HCT116 (cell line): ENCODE measurements around the gene RASSF3. TPM values are rescaled to one million over a fixed set of nuclear protein-coding genes. Genes with fewer than 3 reads are reported as not detected.
A peak's percentile ranks its signal among the peaks of the same experiment; 100 is the strongest.

ENCODE experiments used
- ATAC-seq: fragments of 200-7000 bp; cut with Tn5 transposase; 2 replicates; pipeline ENCODE4 v1.9.1; 2020; ENCODE audit warnings: mild to moderate bottlenecking, moderate library complexity
- BruUV-seq: library from RNA; stranded (reverse); fragments of 400-500 nt; replicated peaks from 2 replicates; lab custom pipeline; 2021; lab: Mats Ljungman, UMichigan
- CTCF ChIA-PET: fragments of 300-600 bp; sonication (Branson Sonifier 250); formaldehyde crosslinking; loops from one replicate; lab custom pipeline; 2021; ENCODE audit warnings: antibody characterized with exemption; lab: Charles Lee
- POLR2A ChIA-PET: fragments of 300-600, 350-600 bp; sonication (Branson Sonifier 250); formaldehyde crosslinking; loops from one replicate; lab custom pipeline; 2021; ENCODE audit warnings: antibody characterized with exemption; lab: Charles Lee
- RAD21 ChIA-PET, 2 experiments: fragments of 300-600 bp; sonication (Branson Sonifier 250); formaldehyde crosslinking; loops; one replicate each; lab custom pipeline; 2023; ENCODE audit warnings: low total read pairs in 2 of 2; ENCODE audit not compliant: uncharacterized antibody in 2 of 2, unreplicated experiment in 2 of 2, low non-redundant PET in 1 of 2; lab: Charles Lee
- DNase-seq: peaks from one replicate; pipeline ENCODE4 v3.0.0-alpha.2; 2010; ENCODE audit warnings: low read depth, low spot score
- H2AFZ ChIP-seq: fragments of 200-600 bp; shearing (Covaris generic), sonication (generic); 2 replicates; pipeline ENCODE4 v1.6.1; 2017; ENCODE audit warnings: low read depth, mixed run types, mixed read lengths, antibody characterized with exemption, low read length; ENCODE audit not compliant: poor library complexity, severe bottlenecking
- H3K27ac ChIP-seq: 2 replicates; pipeline ENCODE4 v1.5.1; 2012; ENCODE audit warnings: low read depth, low read length
- H3K27me3 ChIP-seq: fragments of 200-600 bp; sonication (generic); 2 replicates; pipeline ENCODE4 v1.6.1; 2016; ENCODE audit warnings: mixed run types, low read length, mixed read lengths; ENCODE audit not compliant: insufficient read depth
- H3K36me3 ChIP-seq, 2 experiments: fragments of 200-500 bp in 1 of 2; fragments of 200-600 bp in 1 of 2; sonication (Bioruptor generic) in 1 of 2; sonication (generic) in 1 of 2; 2 replicates each; pipeline versions ENCODE4 v1.5.1 to v1.6.1; 2014 to 2016; ENCODE audit warnings: low read length in 2 of 2, inconsistent platforms in 1 of 2, mixed read lengths in 1 of 2, mixed run types in 1 of 2; ENCODE audit not compliant: insufficient read depth in 2 of 2, control insufficient read depth in 1 of 2
- H3K4me1 ChIP-seq, 2 experiments: fragments of 200-600 bp in 1 of 2; sonication (generic) in 1 of 2; 2 replicates each; pipeline versions ENCODE4 v1.5.1 to v1.6.1; 2012 to 2017; ENCODE audit warnings: low read length in 2 of 2, inconsistent platforms in 1 of 2, mild to moderate bottlenecking in 1 of 2, mixed read lengths in 1 of 2, mixed run types in 1 of 2, moderate library complexity in 1 of 2; ENCODE audit not compliant: insufficient read depth in 2 of 2, control insufficient read depth in 1 of 2
- H3K4me2 ChIP-seq: fragments of 200-600 bp; sonication (generic); 2 replicates; pipeline ENCODE4 v1.6.1; 2017; ENCODE audit warnings: mixed run types, low read length, mixed read lengths
- H3K4me3 ChIP-seq, 2 experiments: fragments of 200-600 bp in 1 of 2; sonication (generic) in 1 of 2; replicated peaks in 1 of 2; 2 replicates each; pipeline ENCODE4 v1.5.1; 2011 to 2016; ENCODE audit warnings: low read length in 2 of 2, control low read depth in 1 of 2, low read depth in 1 of 2, mild to moderate bottlenecking in 1 of 2, mixed read lengths in 1 of 2, mixed run types in 1 of 2
- H3K79me2 ChIP-seq: fragments of 200-600 bp; sonication (generic); 2 replicates; pipeline ENCODE4 v1.6.1; 2017; ENCODE audit warnings: mild to moderate bottlenecking, mixed run types, low read length, moderate library complexity, mixed read lengths; ENCODE audit not compliant: insufficient read depth
- H3K9ac ChIP-seq: fragments of 200-600 bp; sonication (generic); 2 replicates; pipeline ENCODE4 v1.6.1; 2016; ENCODE audit warnings: low read length, mixed read lengths
- H3K9me2 ChIP-seq: fragments of 200-600 bp; sonication (generic), shearing (Covaris generic); 2 replicates; pipeline ENCODE4 v1.6.1; 2017; ENCODE audit warnings: mixed run types, mild to moderate bottlenecking, moderate library complexity; ENCODE audit not compliant: insufficient read depth
- H3K9me3 ChIP-seq, 2 experiments: fragments of 200-500 bp in 1 of 2; fragments of 200-600 bp in 1 of 2; sonication (Bioruptor generic) in 1 of 2; sonication (generic) in 1 of 2; 2 replicates each; pipeline ENCODE4 v1.6.1; 2014 to 2017; ENCODE audit warnings: low read length in 2 of 2, mixed read lengths in 2 of 2, inconsistent platforms in 1 of 2, low read depth in 1 of 2, mild to moderate bottlenecking in 1 of 2, mixed run types in 1 of 2, moderate library complexity in 1 of 2; ENCODE audit not compliant: control insufficient read depth in 1 of 2, insufficient read depth in 1 of 2
- H4K20me1 ChIP-seq: fragments of 200-600 bp; sonication (generic), shearing (Covaris generic); 2 replicates; pipeline ENCODE4 v1.6.1; 2017; ENCODE audit warnings: mixed run types, mild to moderate bottlenecking, moderate library complexity; ENCODE audit not compliant: insufficient read depth
- CBX3 ChIP-seq: IDR thresholded peaks from 2 replicates; pipeline ENCODE4 v1.6.1; 2012; ENCODE audit warnings: low read depth
- CEBPB ChIP-seq: IDR thresholded peaks from 2 replicates; pipeline ENCODE4 v1.6.1; 2012; ENCODE audit warnings: low read depth
- EGR1 ChIP-seq: IDR thresholded peaks from 2 replicates; pipeline ENCODE4 v1.6.1; 2012; ENCODE audit warnings: low read depth
- ELF1 ChIP-seq: IDR thresholded peaks from 2 replicates; pipeline ENCODE4 v1.6.1; 2012; ENCODE audit warnings: low read depth, borderline replicate concordance
- FOSL1 ChIP-seq: IDR thresholded peaks from 2 replicates; pipeline ENCODE4 v1.6.1; 2012; ENCODE audit warnings: low read depth
- MAX ChIP-seq: IDR thresholded peaks from 2 replicates; pipeline ENCODE4 v1.6.1; 2012
- POLR2A ChIP-seq: IDR thresholded peaks from 2 replicates; pipeline ENCODE4 v1.7.0; 2011; ENCODE audit warnings: borderline replicate concordance; ENCODE audit not compliant: insufficient read depth, insufficient read length; ENCODE audit errors: extremely low read depth
- REST ChIP-seq: IDR thresholded peaks from 2 replicates; pipeline ENCODE4 v1.6.1; 2012; ENCODE audit warnings: low read depth
- SIN3A ChIP-seq: IDR thresholded peaks from 2 replicates; pipeline ENCODE4 v1.6.1; 2012; ENCODE audit warnings: low read depth
- TCF7L2 ChIP-seq: IDR thresholded peaks from 2 replicates; pipeline ENCODE4 v1.7.0; 2011; ENCODE audit warnings: borderline replicate concordance, inconsistent platforms; ENCODE audit not compliant: insufficient read depth, insufficient read length; ENCODE audit errors: extremely low read depth
- intact Hi-C: fragments of 100-400 bp; cut with micrococcal nuclease; formaldehyde crosslinking; loops from 2 replicates; pipeline ENCODE4 v1.10.0; 2022
- total RNA-seq: library from RNA; stranded (reverse); gene quantifications from one replicate; pipeline ENCODE4 v1.2.1, GENCODE V29; 2021; ENCODE audit not compliant: unreplicated experiment
- TF ChIP-seq, protein P1 (sequence below): IDR thresholded peaks from 2 replicates; pipeline ENCODE4 v1.6.1; 2012

The RASSF3 gene
- total RNA-seq, 1 experiment from 2014 or later, result 67.1 TPM

GRCh38 chr12:64669270-64669842 is 59.1 kb downstream of the RASSF3 start:
- Histone ChIP-seq H2AFZ (no peak overlapping the region), H4K20me1 (no peaks in the 10 kb centered on the region; the same call in 1 of the 2 replicates), H3K79me2 (peaks cover 93% of the 10 kb centered on the region), H3K4me3 (no peak overlapping the region), H3K4me1 (peaks cover 69 to 88% of the 10 kb centered on the region in 2 experiments), H3K9me3 (no peaks in the 10 kb centered on the region), H3K4me2 (peak overlapping the region; percentile 76), H3K36me3 (no peaks in the 10 kb centered on the region), H3K27ac (peak overlapping the region; percentile 80), H3K27me3 (no peaks in the 10 kb centered on the region), H3K9ac (no peak overlapping the region), H3K9me2 (no peaks in the 10 kb centered on the region)
- intact Hi-C loops, result no loop called here
- CTCF ChIA-PET, result interaction anchor here (0.7 kb wide), 1 partner anchor 61 kb away, joined by 3 read pairs; no protein-coding TSS in a partner anchor
- no TSS peak for BruUV-seq
- DNase-seq, result no peak
- ATAC-seq, result no peak
- POLR2A ChIA-PET, result interaction anchor here (0.9 to 1.1 kb wide), 3 partner anchors 9 to 120 kb away, joined by 4 to 5 read pairs (median 4); no protein-coding TSS in a partner anchor
- TF ChIP-seq MAX (no peak), EGR1 (no peak), CEBPB (no peak), TCF7L2 (no peak), CBX3 (no peak), FOSL1 (no peak), POLR2A (no peak), REST (no peak), ELF1 (no peak), SIN3A (no peak)
- TF ChIP-seq, protein P1, sequence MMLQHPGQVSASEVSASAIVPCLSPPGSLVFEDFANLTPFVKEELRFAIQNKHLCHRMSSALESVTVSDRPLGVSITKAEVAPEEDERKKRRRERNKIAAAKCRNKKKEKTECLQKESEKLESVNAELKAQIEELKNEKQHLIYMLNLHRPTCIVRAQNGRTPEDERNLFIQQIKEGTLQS, result no peak
- RAD21 ChIA-PET, result no interaction called here
